OCI-LY3 (cell line): ENCODE measurements around the gene ATP1A3.
"Not testable (repeated sequence)": the region's sequence is repeated elsewhere in the genome, so short reads cannot be mapped to it uniquely, and the experiment has no call there.

ENCODE experiments used
- EZH2phosphoT487 ChIP-seq: fragments of 200-600 bp; shearing (Covaris generic); IDR thresholded peaks from 2 replicates; pipeline ENCODE4 v1.6.1; 2018; ENCODE audit warnings: antibody characterized with exemption, mixed run types, low read depth
- TF ChIP-seq, protein P1 (sequence below): fragments of 200-600, 300-600 bp; sonication (generic); IDR thresholded peaks from 2 replicates; pipeline ENCODE4 v1.5.1; 2014; ENCODE audit warnings: antibody characterized with exemption, low read length, low read depth

DNA sequence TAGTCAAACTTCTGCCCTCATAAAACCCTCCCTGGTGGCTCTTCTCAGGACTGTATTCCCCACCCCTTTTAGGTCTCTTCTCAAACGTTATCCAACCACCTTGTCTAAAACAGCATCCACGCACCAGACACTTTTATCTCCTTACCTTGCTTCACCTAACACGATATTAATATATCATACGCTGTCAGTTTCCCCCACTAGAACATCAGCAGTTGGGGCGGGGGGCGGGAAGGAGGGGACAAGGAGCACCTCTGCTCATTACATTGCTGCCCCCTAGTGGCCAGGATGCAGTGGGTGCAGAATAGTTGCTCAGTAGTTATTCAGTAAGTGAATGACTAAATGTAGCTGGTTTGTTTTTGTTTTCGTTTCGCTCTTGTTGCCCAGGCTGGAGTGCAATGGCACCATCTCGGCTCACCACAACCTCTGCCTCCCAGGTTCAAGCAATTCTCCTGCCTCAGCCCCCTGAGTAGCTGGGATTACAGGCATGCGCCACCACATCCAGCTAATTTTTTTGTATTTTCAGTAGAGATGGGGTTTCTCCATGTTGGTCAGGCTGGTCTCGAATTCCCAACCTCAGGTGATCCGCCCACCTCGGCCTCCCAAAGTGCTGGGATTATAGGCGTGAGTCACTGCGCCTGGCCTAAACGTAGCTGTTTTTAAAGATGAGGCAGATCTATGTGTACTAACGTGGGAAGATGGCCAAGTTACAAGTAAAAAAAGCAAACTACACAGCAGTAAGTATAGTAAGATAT is 40.8 kb upstream of the ATP1A3 start:
- TF ChIP-seq, protein P1, sequence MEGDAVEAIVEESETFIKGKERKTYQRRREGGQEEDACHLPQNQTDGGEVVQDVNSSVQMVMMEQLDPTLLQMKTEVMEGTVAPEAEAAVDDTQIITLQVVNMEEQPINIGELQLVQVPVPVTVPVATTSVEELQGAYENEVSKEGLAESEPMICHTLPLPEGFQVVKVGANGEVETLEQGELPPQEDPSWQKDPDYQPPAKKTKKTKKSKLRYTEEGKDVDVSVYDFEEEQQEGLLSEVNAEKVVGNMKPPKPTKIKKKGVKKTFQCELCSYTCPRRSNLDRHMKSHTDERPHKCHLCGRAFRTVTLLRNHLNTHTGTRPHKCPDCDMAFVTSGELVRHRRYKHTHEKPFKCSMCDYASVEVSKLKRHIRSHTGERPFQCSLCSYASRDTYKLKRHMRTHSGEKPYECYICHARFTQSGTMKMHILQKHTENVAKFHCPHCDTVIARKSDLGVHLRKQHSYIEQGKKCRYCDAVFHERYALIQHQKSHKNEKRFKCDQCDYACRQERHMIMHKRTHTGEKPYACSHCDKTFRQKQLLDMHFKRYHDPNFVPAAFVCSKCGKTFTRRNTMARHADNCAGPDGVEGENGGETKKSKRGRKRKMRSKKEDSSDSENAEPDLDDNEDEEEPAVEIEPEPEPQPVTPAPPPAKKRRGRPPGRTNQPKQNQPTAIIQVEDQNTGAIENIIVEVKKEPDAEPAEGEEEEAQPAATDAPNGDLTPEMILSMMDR: peak; percentile 95
- not testable (repeated sequence) for TF ChIP-seq EZH2phosphoT487
